NAMALWA (cell line): Measurements from ENCODE around the gene PSMB10.
"Not testable (repeated sequence)": the region's sequence is repeated elsewhere in the genome, so short reads cannot be mapped to it uniquely, and the experiment has no call there.

Experiments used
- DNase-seq: peaks from one replicate; pipeline ENCODE4 v3.0.0-alpha.2; 2015; ENCODE audit warnings: low spot score

Gene PSMB10

GRCh38 chr16:67936124-67936879 lies at the start of gene PSMB10:
Gene PSMB10 (minus strand): TSS chr16:67936850. CDS start chr16:67936749, 101 bp downstream.
- DNase-seq, result peak; percentile 74

GRCh38 chr16:67982011-67982696 lies 45.5 kb upstream of the PSMB10 start:
- no peak for DNase-seq

GRCh38 chr16:67979955-67980678 lies 43.5 kb upstream of the PSMB10 start, which contains the start of gene DPEP3:
Gene DPEP3 (minus strand): TSS chr16:67980499. CDS start chr16:67980380, 119 bp downstream.
- DNase-seq, result no peak

GRCh38 chr16:67977469-67978227 lies 41.0 kb upstream of the PSMB10 start:
- no peak for DNase-seq

GRCh38 chr16:67977005-67977404 lies 40.4 kb upstream of the PSMB10 start:
- DNase-seq, result no peak

- no peak for DNase-seq
These were observed 39.6 kb upstream of the PSMB10 start for GRCh38 chr16:67976205-67976604.

GRCh38 chr16:67975321-67976105 lies 38.9 kb upstream of the PSMB10 start:
- no peak for DNase-seq

- not testable (repeated sequence) for DNase-seq
These were observed 35.6 kb upstream of the PSMB10 start for GRCh38 chr16:67972285-67972684.

- DNase-seq, result no peak
These were observed 34.5 kb upstream of the PSMB10 start for GRCh38 chr16:67971111-67971510.

GRCh38 chr16:67969254-67970039 lies 32.8 kb upstream of the PSMB10 start:
- peak; percentile 47 for DNase-seq

- DNase-seq, result peak; percentile 90
These were observed 32.0 kb upstream of the PSMB10 start, which contains the start of gene SLC12A4 for GRCh38 chr16:67968400-67969253. Gene SLC12A4 (minus strand): TSS chr16:67968637. CDS start chr16:67968553, 84 bp downstream.

GRCh38 chr16:67967958-67968399 lies 31.3 kb upstream of the PSMB10 start:
- peak; percentile 47 for DNase-seq

GRCh38 chr16:67967183-67967957 lies 30.7 kb upstream of the PSMB10 start:
- peak; percentile 45 for DNase-seq

GRCh38 chr16:67966549-67967182 lies 30.0 kb upstream of the PSMB10 start:
- DNase-seq, result no peak

GRCh38 chr16:67965668-67966548 lies 29.3 kb upstream of the PSMB10 start:
- DNase-seq, result no peak

GRCh38 chr16:67964477-67965131 lies 28.0 kb upstream of the PSMB10 start:
- no peak for DNase-seq
